PC-3 (cell line): ENCODE measurements around the gene CAPN13.

Experiments
- EZH2 ChIP-seq: fragments of 300-600 bp; sonication (generic); IDR thresholded peaks from one replicate; pipeline ENCODE4 v1.6.1; 2017; ENCODE audit warnings: antibody characterized with exemption, mild to moderate bottlenecking, low read length; ENCODE audit not compliant: unreplicated experiment
- EZH2phosphoT487 ChIP-seq: fragments of 300-600 bp; sonication (generic); IDR thresholded peaks from 2 replicates; pipeline ENCODE4 v1.6.1; 2018; ENCODE audit warnings: mild to moderate bottlenecking, antibody characterized with exemption, low read length, borderline replicate concordance
- TF ChIP-seq, protein P1 (sequence below): fragments of 300-600 bp; sonication (generic); conservative IDR thresholded peaks from 2 replicates; pipeline ENCODE4 v1.5.1; 2017; ENCODE audit warnings: antibody characterized with exemption, low read depth, mild to moderate bottlenecking, low read length

DNA sequence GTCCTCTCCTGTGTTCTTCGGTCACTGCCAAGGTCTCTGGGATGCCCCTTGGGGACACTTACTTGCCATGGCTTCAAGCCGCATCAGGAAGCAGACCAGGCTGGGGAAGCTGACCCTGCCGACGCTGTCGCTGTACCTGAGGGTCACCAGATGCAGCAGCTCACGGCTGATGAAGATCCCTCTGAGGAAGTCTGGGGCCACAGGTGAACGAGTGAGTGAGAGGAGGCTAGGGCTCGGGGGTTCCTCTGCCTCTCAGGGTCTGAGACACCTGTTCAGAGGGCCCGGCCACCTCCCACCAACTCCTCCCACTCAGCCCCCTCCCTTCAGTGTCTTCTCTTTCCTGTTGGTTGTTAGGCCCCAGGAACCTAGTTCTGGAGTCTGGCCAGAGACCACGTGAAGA is 74.9 kb downstream of the CAPN13 start:
- TF ChIP-seq EZH2phosphoT487, result no peak
- TF ChIP-seq, protein P1, sequence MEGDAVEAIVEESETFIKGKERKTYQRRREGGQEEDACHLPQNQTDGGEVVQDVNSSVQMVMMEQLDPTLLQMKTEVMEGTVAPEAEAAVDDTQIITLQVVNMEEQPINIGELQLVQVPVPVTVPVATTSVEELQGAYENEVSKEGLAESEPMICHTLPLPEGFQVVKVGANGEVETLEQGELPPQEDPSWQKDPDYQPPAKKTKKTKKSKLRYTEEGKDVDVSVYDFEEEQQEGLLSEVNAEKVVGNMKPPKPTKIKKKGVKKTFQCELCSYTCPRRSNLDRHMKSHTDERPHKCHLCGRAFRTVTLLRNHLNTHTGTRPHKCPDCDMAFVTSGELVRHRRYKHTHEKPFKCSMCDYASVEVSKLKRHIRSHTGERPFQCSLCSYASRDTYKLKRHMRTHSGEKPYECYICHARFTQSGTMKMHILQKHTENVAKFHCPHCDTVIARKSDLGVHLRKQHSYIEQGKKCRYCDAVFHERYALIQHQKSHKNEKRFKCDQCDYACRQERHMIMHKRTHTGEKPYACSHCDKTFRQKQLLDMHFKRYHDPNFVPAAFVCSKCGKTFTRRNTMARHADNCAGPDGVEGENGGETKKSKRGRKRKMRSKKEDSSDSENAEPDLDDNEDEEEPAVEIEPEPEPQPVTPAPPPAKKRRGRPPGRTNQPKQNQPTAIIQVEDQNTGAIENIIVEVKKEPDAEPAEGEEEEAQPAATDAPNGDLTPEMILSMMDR, result no peak
- TF ChIP-seq EZH2, result no peak
